Natural killer cell treated with Interleukin-12 subunit alpha and Interleukin-12 subunit beta and Interleukin-15 and Interleukin-18, amount 100 ng/mL, for 72 hours (primary cell): ENCODE measurements around the gene GFOD2. TPM values are rescaled to one million over a fixed set of nuclear protein-coding genes. Genes with fewer than 3 reads are reported as not detected.

Source experiments
- ATAC-seq, 2 donors: fragments of 150-1000 bp; cut with Tn5 transposase in 1 of 2; sonication (Bioruptor Pico), chemical (Tn5 transposase) in 1 of 2; 2 replicates each; pipeline ENCODE4 v1.10.0; 2021
- DNase-seq: peaks from one replicate; pipeline ENCODE4 v3.0.0; 2022; ENCODE audit warnings: low spot score
- H3K27ac Mint-ChIP-seq, 2 donors: 1 replicate in 1 of 2; 2 replicates in 1 of 2; pipeline ENCODE4 v1.8.0; 2022; ENCODE audit warnings: mixed read lengths in 2 of 2, mild to moderate bottlenecking in 1 of 2, moderate library complexity in 1 of 2
- H3K27me3 Mint-ChIP-seq, 2 donors: 1 replicate in 1 of 2; 2 replicates in 1 of 2; pipeline ENCODE4 v1.8.0; 2022; ENCODE audit warnings: mixed read lengths in 2 of 2
- H3K36me3 Mint-ChIP-seq: one replicate; pipeline ENCODE4 v1.8.0; 2022; ENCODE audit warnings: mixed read lengths
- H3K4me1 Mint-ChIP-seq, 2 donors: 1 replicate in 1 of 2; 2 replicates in 1 of 2; pipeline ENCODE4 v1.8.0; 2022; ENCODE audit warnings: low read depth in 2 of 2, mixed read lengths in 2 of 2, mild to moderate bottlenecking in 1 of 2
- H3K4me3 Mint-ChIP-seq: one replicate; pipeline ENCODE4 v1.8.0; 2022; ENCODE audit warnings: mixed read lengths
- H3K9me3 Mint-ChIP-seq: 2 replicates; pipeline ENCODE4 v1.8.0; 2022; ENCODE audit warnings: mixed read lengths
- total RNA-seq, 2 donors: library from RNA; stranded (reverse); gene quantifications; one replicate each; pipeline ENCODE4 v1.2.3, GENCODE V29; 2022

The GFOD2 gene
- total RNA-seq, 2 donors from 2014 or later = 14.8 to 22.0 TPM

GRCh38 chr16:67658849-67659674 lies 60.1 kb downstream of the GFOD2 start:
- H3K4me1 Mint-ChIP-seq = peaks cover 8 to 19% of the 10 kb centered on the region in 2 donors
- H3K36me3 Mint-ChIP-seq = no peaks in the 10 kb centered on the region
- ATAC-seq = no peak
- peak overlapping the region; percentile 90 for H3K4me3 Mint-ChIP-seq
- no peaks in the 10 kb centered on the region for H3K9me3 Mint-ChIP-seq
- no peak for DNase-seq
- peak overlapping the region; percentile 86 to 93 for H3K27ac Mint-ChIP-seq
- no peaks in the 10 kb centered on the region for H3K27me3 Mint-ChIP-seq

- H3K27me3 Mint-ChIP-seq = no peaks in the 10 kb centered on the region
- ATAC-seq (no peak), DNase-seq (no peak)
- H3K27ac Mint-ChIP-seq = no peak overlapping the region
- H3K9me3 Mint-ChIP-seq = no peaks in the 10 kb centered on the region
- H3K4me3 Mint-ChIP-seq = peak overlapping the region; percentile 90
- no peaks in the 10 kb centered on the region for H3K36me3 Mint-ChIP-seq
- peaks cover 8 to 18% of the 10 kb centered on the region in 2 donors for H3K4me1 Mint-ChIP-seq
Measured at GRCh38 chr16:67657751-67658518, 61.2 kb downstream of the GFOD2 start.

GRCh38 chr16:67657017-67657608 lies 62.0 kb downstream of the GFOD2 start:
- H3K9me3 Mint-ChIP-seq = no peaks in the 10 kb centered on the region
- no peaks in the 10 kb centered on the region for H3K36me3 Mint-ChIP-seq
- H3K4me1 Mint-ChIP-seq = peaks cover 8 to 19% of the 10 kb centered on the region in 2 donors
- DNase-seq (no peak), ATAC-seq (no peak)
- no peaks in the 10 kb centered on the region for H3K27me3 Mint-ChIP-seq
- no peak overlapping the region for H3K27ac Mint-ChIP-seq
- no peak overlapping the region for H3K4me3 Mint-ChIP-seq

- H3K27me3 Mint-ChIP-seq = no peaks in the 10 kb centered on the region
- H3K4me3 Mint-ChIP-seq = no peak overlapping the region
- H3K27ac Mint-ChIP-seq = no peak overlapping the region
- no peak for DNase-seq
- H3K36me3 Mint-ChIP-seq = no peaks in the 10 kb centered on the region
- H3K9me3 Mint-ChIP-seq = no peaks in the 10 kb centered on the region
- no peak for ATAC-seq
- peaks cover 8 to 21% of the 10 kb centered on the region in 2 donors for H3K4me1 Mint-ChIP-seq
Measured at GRCh38 chr16:67656344-67657016, 62.6 kb downstream of the GFOD2 start.

GRCh38 chr16:67655363-67655762 lies 63.8 kb downstream of the GFOD2 start:
- DNase-seq (no peak), ATAC-seq (no peak)
- H3K27ac Mint-ChIP-seq = peak overlapping the region in 1 of 2 donors; percentile 13
- no peaks in the 10 kb centered on the region for H3K36me3 Mint-ChIP-seq
- peak overlapping the region; percentile 1 for H3K4me3 Mint-ChIP-seq
- peaks cover 8 to 20% of the 10 kb centered on the region in 2 donors for H3K4me1 Mint-ChIP-seq
- no peaks in the 10 kb centered on the region for H3K27me3 Mint-ChIP-seq
- no peaks in the 10 kb centered on the region for H3K9me3 Mint-ChIP-seq

GRCh38 chr16:67654403-67654911 lies 64.7 kb downstream of the GFOD2 start:
- ATAC-seq (no peak), DNase-seq (no peak)
- Mint-ChIP-seq H3K27ac (no peak overlapping the region), H3K27me3 (no peaks in the 10 kb centered on the region), H3K4me1 (peaks cover 11 to 18% of the 10 kb centered on the region in 2 donors), H3K36me3 (no peaks in the 10 kb centered on the region), H3K9me3 (no peaks in the 10 kb centered on the region), H3K4me3 (no peak overlapping the region)

- ATAC-seq (no peak), DNase-seq (no peak)
- Mint-ChIP-seq H3K4me3 (no peak overlapping the region), H3K27me3 (no peaks in the 10 kb centered on the region), H3K9me3 (no peaks in the 10 kb centered on the region), H3K4me1 (peaks cover 11 to 15% of the 10 kb centered on the region in 2 donors), H3K27ac (no peak overlapping the region), H3K36me3 (no peaks in the 10 kb centered on the region)
Measured at GRCh38 chr16:67653789-67654402, 65.2 kb downstream of the GFOD2 start.

GRCh38 chr16:67653128-67653788 lies 65.9 kb downstream of the GFOD2 start:
- H3K27ac Mint-ChIP-seq = no peak overlapping the region
- ATAC-seq (no peak), DNase-seq (no peak)
- H3K4me1 Mint-ChIP-seq = peaks cover 11 to 13% of the 10 kb centered on the region in 2 donors
- H3K9me3 Mint-ChIP-seq = no peaks in the 10 kb centered on the region
- H3K4me3 Mint-ChIP-seq = no peak overlapping the region
- no peaks in the 10 kb centered on the region for H3K27me3 Mint-ChIP-seq
- no peaks in the 10 kb centered on the region for H3K36me3 Mint-ChIP-seq

GRCh38 chr16:67652578-67653127 lies 66.5 kb downstream of the GFOD2 start:
- Mint-ChIP-seq H3K9me3 (no peaks in the 10 kb centered on the region), H3K4me3 (no peak overlapping the region), H3K36me3 (no peaks in the 10 kb centered on the region), H3K4me1 (peaks cover 10 to 11% of the 10 kb centered on the region in 2 donors), H3K27me3 (no peaks in the 10 kb centered on the region), H3K27ac (no peak overlapping the region)
- no peak for DNase-seq
- ATAC-seq = no peak

- peak overlapping the region in 1 of 2 donors; percentile 66 for H3K27ac Mint-ChIP-seq
- H3K27me3 Mint-ChIP-seq = no peaks in the 10 kb centered on the region
- DNase-seq (no peak), ATAC-seq (no peak)
- no peak overlapping the region for H3K4me3 Mint-ChIP-seq
- peaks cover 10 to 11% of the 10 kb centered on the region in 2 donors for H3K4me1 Mint-ChIP-seq
- no peaks in the 10 kb centered on the region for H3K9me3 Mint-ChIP-seq
- no peaks in the 10 kb centered on the region for H3K36me3 Mint-ChIP-seq
Measured at GRCh38 chr16:67651847-67652246, 67.3 kb downstream of the GFOD2 start.

GRCh38 chr16:67651039-67651438 lies 68.1 kb downstream of the GFOD2 start:
- Mint-ChIP-seq H3K9me3 (no peaks in the 10 kb centered on the region), H3K4me1 (peaks cover 10 to 11% of the 10 kb centered on the region in 2 donors), H3K4me3 (no peak overlapping the region), H3K27me3 (no peaks in the 10 kb centered on the region), H3K27ac (no peak overlapping the region), H3K36me3 (no peaks in the 10 kb centered on the region)
- no peak for ATAC-seq
- no peak for DNase-seq

GRCh38 chr16:67650023-67650422 lies 69.1 kb downstream of the GFOD2 start:
- no peaks in the 10 kb centered on the region for H3K36me3 Mint-ChIP-seq
- no peaks in the 10 kb centered on the region for H3K9me3 Mint-ChIP-seq
- H3K4me3 Mint-ChIP-seq = no peak overlapping the region
- no peak for ATAC-seq
- DNase-seq = peak; percentile 6
- no peaks in the 10 kb centered on the region for H3K27me3 Mint-ChIP-seq
- peaks cover 6 to 10% of the 10 kb centered on the region in 2 donors for H3K4me1 Mint-ChIP-seq
- H3K27ac Mint-ChIP-seq = no peak overlapping the region
